K562 (cell line): ENCODE results near the gene TAF11. TPM values are rescaled to one million over a fixed set of nuclear protein-coding genes. Genes with fewer than 3 reads are reported as not detected.

Experiments
- ADNP ChIP-seq: fragments of 200-800 bp; sonication (Bioruptor generic); IDR thresholded peaks from 2 replicates; pipeline ENCODE4 v1.6.1; 2016; ENCODE audit warnings: missing genetic modification characterization, missing compliant biosample characterization
- ARID1B ChIP-seq: fragments of 450-650 bp; IDR thresholded peaks from 2 replicates; pipeline ENCODE4 v1.6.1; 2016; ENCODE audit warnings: antibody characterized with exemption, mild to moderate bottlenecking, inconsistent platforms
- ATF7 ChIP-seq: fragments of 450-650 bp; IDR thresholded peaks from 2 replicates; pipeline ENCODE4 v1.7.1; 2014; ENCODE audit warnings: mild to moderate bottlenecking, moderate library complexity
- BACH1 ChIP-seq: fragments of 200-800 bp; sonication (Bioruptor generic); IDR thresholded peaks from 2 replicates; pipeline ENCODE4 v1.6.1; 2016; ENCODE audit warnings: missing genetic modification characterization, missing compliant biosample characterization
- C11orf30 ChIP-seq: fragments of 450-650 bp; IDR thresholded peaks from 2 replicates; pipeline ENCODE4 v1.6.1; 2016; ENCODE audit warnings: low read depth, mild to moderate bottlenecking
- CBFA2T3 ChIP-seq: fragments of 450-650 bp; IDR thresholded peaks from 2 replicates; pipeline ENCODE4 v1.6.1; 2017
- FOXJ3 ChIP-seq: sonication (generic); formaldehyde crosslinking; IDR thresholded peaks from 2 replicates; pipeline ENCODE4 v1.4.0; 2020; ENCODE audit warnings: mild to moderate bottlenecking, missing genetic modification reagents
- HNRNPLL ChIP-seq: fragments of 200-400 bp; formaldehyde crosslinking; IDR thresholded peaks from 2 replicates; pipeline ENCODE4 v1.6.1; 2017; ENCODE audit warnings: low read length, low read depth, mild to moderate bottlenecking; ENCODE audit not compliant: poor library complexity, severe bottlenecking
- LCOR ChIP-seq: sonication (generic); formaldehyde crosslinking; IDR thresholded peaks from 2 replicates; pipeline ENCODE4 v1.8.0; 2022; ENCODE audit warnings: mild to moderate bottlenecking, missing genetic modification reagents
- MAFF ChIP-seq: IDR thresholded peaks from 2 replicates; pipeline ENCODE4 v1.6.1; 2012; ENCODE audit warnings: low read length, improper control_type of control experiment
- RHOXF2B ChIP-seq: fragments of 250-450 bp; sonication (Bioruptor Pico); conservative IDR thresholded peaks from 2 replicates; pipeline ENCODE4 v1.5.1; 2021
- RREB1 ChIP-seq: fragments of 250-450 bp; sonication (Bioruptor Pico); IDR thresholded peaks from 2 replicates; pipeline ENCODE4 v1.4.0; 2020
- SOX6 ChIP-seq: fragments of 450-650 bp; IDR thresholded peaks from 2 replicates; pipeline ENCODE4 v1.6.1; 2014; ENCODE audit warnings: mild to moderate bottlenecking
- ZBTB8A ChIP-seq: fragments of 450-650 bp; IDR thresholded peaks from 2 replicates; pipeline ENCODE4 v1.6.1; 2018; ENCODE audit warnings: mild to moderate bottlenecking, moderate library complexity; ENCODE audit not compliant: partially characterized antibody
- polyA plus RNA-seq, 8 experiments: library from polyadenylated mRNA; depleted of rRNA in 4 of 8; stranded (reverse) in 5 of 8; unstranded in 3 of 8; fragments of >200 nt; fragmentation: Nextera tagmentation in 2 of 8; fragmentation: Illumina TruSeq in 1 of 8; extraction: Ambion mirVana in 2 of 8; extraction: Trizol in 1 of 8; gene quantifications; 2 replicates each; pipeline versions ENCODE4 v1.2.1 to v1.2.3, GENCODE V29; 2011 to 2014; ENCODE audit warnings: inconsistent platforms in 1 of 8, missing spikeins in 1 of 8
- total RNA-seq, 7 experiments: library from RNA; depleted of rRNA in 6 of 7; stranded (reverse); fragments of >200 nt in 6 of 7; fragmentation: Illumina TruSeq in 2 of 7; extraction: Trizol in 2 of 7; gene quantifications; 2 replicates each; pipeline versions ENCODE4 v1.2.1 to v1.2.3, GENCODE V29; 2011 to 2021; ENCODE audit warnings: low replicate concordance in 1 of 7
- TF ChIP-seq, protein P1 (sequence below): sonication (generic); formaldehyde crosslinking; IDR thresholded peaks from 2 replicates; pipeline ENCODE4 v1.8.1; 2023; ENCODE audit warnings: mild to moderate bottlenecking, missing genetic modification reagents
- TF ChIP-seq, protein P2 (sequence below): sonication (generic); formaldehyde crosslinking; IDR thresholded peaks from 2 replicates; pipeline ENCODE4 v1.8.0; 2022; ENCODE audit warnings: mild to moderate bottlenecking, missing genetic modification reagents

The TAF11 gene
- total and polyA plus RNA-seq, 9 of the 15 experiments (the other 6 are each of a cell fraction or from before 2014, with no cell fraction given), result 40.9 to 91.9 (median 71.9) TPM

- TF ChIP-seq HNRNPLL (no peak), ZBTB8A (no peak), LCOR (peak; percentile 39; the same call in 1 of the 2 replicates), ARID1B (peak; percentile 53), C11orf30 (peak; percentile 32; the same call in 1 of the 2 replicates), BACH1 (tag) (no peak), SOX6 (0 out of 2 replicates have a peak, but pooled peaks have one; percentile 14), CBFA2T3 (peak; percentile 54), FOXJ3 (CRISPR knock-in tag) (no peak), ATF7 (peak; percentile 80), MAFF (peak; percentile 10; the same call in 1 of the 2 replicates), RREB1 (CRISPR knock-in tag) (no peak), RHOXF2B (CRISPR knock-in tag) (no peak), ADNP (tag) (peak; percentile 83)
- TF ChIP-seq, protein P1, sequence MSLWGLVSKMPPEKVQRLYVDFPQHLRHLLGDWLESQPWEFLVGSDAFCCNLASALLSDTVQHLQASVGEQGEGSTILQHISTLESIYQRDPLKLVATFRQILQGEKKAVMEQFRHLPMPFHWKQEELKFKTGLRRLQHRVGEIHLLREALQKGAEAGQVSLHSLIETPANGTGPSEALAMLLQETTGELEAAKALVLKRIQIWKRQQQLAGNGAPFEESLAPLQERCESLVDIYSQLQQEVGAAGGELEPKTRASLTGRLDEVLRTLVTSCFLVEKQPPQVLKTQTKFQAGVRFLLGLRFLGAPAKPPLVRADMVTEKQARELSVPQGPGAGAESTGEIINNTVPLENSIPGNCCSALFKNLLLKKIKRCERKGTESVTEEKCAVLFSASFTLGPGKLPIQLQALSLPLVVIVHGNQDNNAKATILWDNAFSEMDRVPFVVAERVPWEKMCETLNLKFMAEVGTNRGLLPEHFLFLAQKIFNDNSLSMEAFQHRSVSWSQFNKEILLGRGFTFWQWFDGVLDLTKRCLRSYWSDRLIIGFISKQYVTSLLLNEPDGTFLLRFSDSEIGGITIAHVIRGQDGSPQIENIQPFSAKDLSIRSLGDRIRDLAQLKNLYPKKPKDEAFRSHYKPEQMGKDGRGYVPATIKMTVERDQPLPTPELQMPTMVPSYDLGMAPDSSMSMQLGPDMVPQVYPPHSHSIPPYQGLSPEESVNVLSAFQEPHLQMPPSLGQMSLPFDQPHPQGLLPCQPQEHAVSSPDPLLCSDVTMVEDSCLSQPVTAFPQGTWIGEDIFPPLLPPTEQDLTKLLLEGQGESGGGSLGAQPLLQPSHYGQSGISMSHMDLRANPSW (CRISPR knock-in tag), result no peak
- TF ChIP-seq, protein P2, sequence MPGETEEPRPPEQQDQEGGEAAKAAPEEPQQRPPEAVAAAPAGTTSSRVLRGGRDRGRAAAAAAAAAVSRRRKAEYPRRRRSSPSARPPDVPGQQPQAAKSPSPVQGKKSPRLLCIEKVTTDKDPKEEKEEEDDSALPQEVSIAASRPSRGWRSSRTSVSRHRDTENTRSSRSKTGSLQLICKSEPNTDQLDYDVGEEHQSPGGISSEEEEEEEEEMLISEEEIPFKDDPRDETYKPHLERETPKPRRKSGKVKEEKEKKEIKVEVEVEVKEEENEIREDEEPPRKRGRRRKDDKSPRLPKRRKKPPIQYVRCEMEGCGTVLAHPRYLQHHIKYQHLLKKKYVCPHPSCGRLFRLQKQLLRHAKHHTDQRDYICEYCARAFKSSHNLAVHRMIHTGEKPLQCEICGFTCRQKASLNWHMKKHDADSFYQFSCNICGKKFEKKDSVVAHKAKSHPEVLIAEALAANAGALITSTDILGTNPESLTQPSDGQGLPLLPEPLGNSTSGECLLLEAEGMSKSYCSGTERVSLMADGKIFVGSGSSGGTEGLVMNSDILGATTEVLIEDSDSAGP (CRISPR knock-in tag), result no peak
Observed at GRCh38 chr6:34859951-34860350, 27.9 kb downstream of the TAF11 start (continued).
